ENCODE measurements around the gene FGFBP2. TPM values are rescaled to one million over a fixed set of nuclear protein-coding genes. Genes with fewer than 3 reads are reported as not detected.

FGFBP2 gene
- total RNA-seq, 1 experiment from 2014 or later = 0.25 TPM

DNA sequence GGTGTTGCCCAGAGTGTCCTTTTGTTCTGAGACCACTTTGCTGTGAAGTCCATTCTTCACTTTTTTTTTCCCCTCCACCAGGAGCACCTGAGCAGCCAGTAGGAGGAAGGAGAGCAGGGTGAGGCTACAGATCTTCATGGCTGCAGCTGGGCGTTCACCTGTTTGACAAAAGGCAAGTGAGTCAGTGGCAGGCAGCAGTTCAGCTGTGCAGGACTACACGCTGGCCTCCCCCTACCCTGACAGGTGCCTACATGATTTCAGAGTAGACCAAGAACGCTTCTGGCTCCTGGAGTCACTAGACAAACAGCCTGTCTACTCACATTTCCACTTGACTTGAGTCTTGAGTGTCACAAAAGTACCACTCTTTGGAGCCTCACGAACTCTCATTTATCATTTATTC lies 26.5 kb downstream of the FGFBP2 start:
- CTCF ChIA-PET = no interaction called here
- BruUV-seq (replicated peaks) = no TSS peak
- Mint-ChIP-seq H3K27ac (ENCODE audit: unreplicated experiment) (no peak overlapping the region), H3K9me3 (ENCODE audit: unreplicated experiment) (no peaks in the 10 kb centered on the region), H3K36me3 (ENCODE audit: insufficient read depth, unreplicated experiment) (no peaks in the 10 kb centered on the region), H3K4me3 (ENCODE audit: unreplicated experiment) (no peak overlapping the region), H3K27me3 (ENCODE audit: insufficient read depth, unreplicated experiment) (no peaks in the 10 kb centered on the region), H3K4me1 (ENCODE audit: low read depth, unreplicated experiment) (no peaks in the 10 kb centered on the region)
- H3K4me1 ChIP-seq = no peaks in the 10 kb centered on the region
- H3K9me3 ChIP-seq = no peaks in the 10 kb centered on the region
- H3K27me3 ChIP-seq (replicated peaks; ENCODE audit: control insufficient read depth, insufficient read depth, low read length) = no peaks in the 10 kb centered on the region
- TF ChIP-seq, protein P1, sequence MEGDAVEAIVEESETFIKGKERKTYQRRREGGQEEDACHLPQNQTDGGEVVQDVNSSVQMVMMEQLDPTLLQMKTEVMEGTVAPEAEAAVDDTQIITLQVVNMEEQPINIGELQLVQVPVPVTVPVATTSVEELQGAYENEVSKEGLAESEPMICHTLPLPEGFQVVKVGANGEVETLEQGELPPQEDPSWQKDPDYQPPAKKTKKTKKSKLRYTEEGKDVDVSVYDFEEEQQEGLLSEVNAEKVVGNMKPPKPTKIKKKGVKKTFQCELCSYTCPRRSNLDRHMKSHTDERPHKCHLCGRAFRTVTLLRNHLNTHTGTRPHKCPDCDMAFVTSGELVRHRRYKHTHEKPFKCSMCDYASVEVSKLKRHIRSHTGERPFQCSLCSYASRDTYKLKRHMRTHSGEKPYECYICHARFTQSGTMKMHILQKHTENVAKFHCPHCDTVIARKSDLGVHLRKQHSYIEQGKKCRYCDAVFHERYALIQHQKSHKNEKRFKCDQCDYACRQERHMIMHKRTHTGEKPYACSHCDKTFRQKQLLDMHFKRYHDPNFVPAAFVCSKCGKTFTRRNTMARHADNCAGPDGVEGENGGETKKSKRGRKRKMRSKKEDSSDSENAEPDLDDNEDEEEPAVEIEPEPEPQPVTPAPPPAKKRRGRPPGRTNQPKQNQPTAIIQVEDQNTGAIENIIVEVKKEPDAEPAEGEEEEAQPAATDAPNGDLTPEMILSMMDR (IDR thresholded peaks at IDR 0.05; ENCODE audit: insufficient read depth in 1 of 2, low read depth in 1 of 2, low read length in 1 of 2, severe bottlenecking in 1 of 2, unreplicated experiment in 1 of 2) = no peak
- no peaks in the 10 kb centered on the region for H3K36me3 ChIP-seq (ENCODE audit: control insufficient read depth, insufficient read depth, low read length)
- DNase-seq = no peak
- H3K4me3 ChIP-seq (ENCODE audit: low read depth, low read length) = no peak overlapping the region
- POLR2A ChIA-PET = no interaction called here
- intact Hi-C loops (cut with micrococcal nuclease; ENCODE audit: unreplicated experiment) = no loop called here

DNA sequence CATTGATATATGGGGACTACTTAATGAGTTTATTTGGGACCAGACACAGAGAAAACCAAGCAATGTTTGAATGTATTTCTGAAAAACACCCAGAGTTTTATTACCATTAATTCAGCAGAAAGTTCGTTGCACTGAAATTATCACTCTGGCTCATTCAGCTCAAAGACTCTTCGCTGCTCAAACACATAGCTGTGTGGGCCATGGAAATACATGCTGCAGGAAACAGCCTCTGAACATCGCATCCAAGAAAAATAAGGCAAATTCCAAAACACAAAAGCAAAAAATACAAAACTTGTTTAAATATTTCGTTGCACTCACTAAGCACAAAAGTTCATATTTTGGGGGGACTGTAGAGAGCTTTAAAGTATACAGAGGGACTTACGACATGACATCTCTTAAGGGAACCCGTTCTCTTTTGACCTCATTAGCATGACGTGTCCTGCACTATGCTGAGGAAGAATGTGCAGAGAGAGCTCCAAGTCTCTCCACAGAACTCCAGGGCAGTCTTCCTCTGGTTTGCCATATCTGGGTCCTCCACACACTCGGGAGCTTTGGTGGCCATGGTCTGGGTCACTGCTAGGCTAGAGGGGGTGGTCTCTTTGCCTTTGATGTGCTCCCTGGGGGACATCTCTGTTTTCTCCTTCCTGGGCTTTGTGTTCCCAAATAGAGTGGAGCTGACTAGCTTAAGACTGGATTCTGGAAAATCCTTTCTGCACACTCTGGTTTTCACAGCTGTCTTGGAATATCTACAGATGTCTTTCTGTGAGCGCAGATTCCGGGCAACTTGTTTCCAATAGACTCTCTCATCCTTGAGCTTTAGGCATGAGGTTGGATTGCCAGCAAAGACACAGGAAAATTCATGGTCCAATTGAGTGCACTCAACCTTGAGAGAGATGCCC lies 27.2 kb downstream of the FGFBP2 start:
- H3K9me3 ChIP-seq = no peaks in the 10 kb centered on the region
- Mint-ChIP-seq H3K9me3 (ENCODE audit: unreplicated experiment) (no peaks in the 10 kb centered on the region), H3K4me3 (ENCODE audit: unreplicated experiment) (no peak overlapping the region), H3K4me1 (ENCODE audit: low read depth, unreplicated experiment) (no peaks in the 10 kb centered on the region), H3K36me3 (ENCODE audit: insufficient read depth, unreplicated experiment) (no peaks in the 10 kb centered on the region), H3K27me3 (ENCODE audit: insufficient read depth, unreplicated experiment) (peaks cover 7% of the 10 kb centered on the region), H3K27ac (ENCODE audit: unreplicated experiment) (no peak overlapping the region)
- no peak for DNase-seq
- H3K27me3 ChIP-seq (replicated peaks; ENCODE audit: control insufficient read depth, insufficient read depth, low read length) = no peaks in the 10 kb centered on the region
- intact Hi-C loops (cut with micrococcal nuclease; ENCODE audit: unreplicated experiment) = no loop called here
- ChIA-PET POLR2A (no interaction called here), CTCF (interaction anchor here (1.1 kb wide), 1 partner anchor 53 kb away, joined by 3 read pairs; no protein-coding TSS in a partner anchor)
- H3K4me1 ChIP-seq = no peaks in the 10 kb centered on the region
- TF ChIP-seq, protein P1 (IDR thresholded peaks at IDR 0.05; ENCODE audit: insufficient read depth in 1 of 2, low read depth in 1 of 2, low read length in 1 of 2, severe bottlenecking in 1 of 2, unreplicated experiment in 1 of 2) = no peak
- H3K36me3 ChIP-seq (ENCODE audit: control insufficient read depth, insufficient read depth, low read length) = no peaks in the 10 kb centered on the region
- BruUV-seq (replicated peaks) = no TSS peak
- no peak overlapping the region for H3K4me3 ChIP-seq (ENCODE audit: low read depth, low read length)

DNA sequence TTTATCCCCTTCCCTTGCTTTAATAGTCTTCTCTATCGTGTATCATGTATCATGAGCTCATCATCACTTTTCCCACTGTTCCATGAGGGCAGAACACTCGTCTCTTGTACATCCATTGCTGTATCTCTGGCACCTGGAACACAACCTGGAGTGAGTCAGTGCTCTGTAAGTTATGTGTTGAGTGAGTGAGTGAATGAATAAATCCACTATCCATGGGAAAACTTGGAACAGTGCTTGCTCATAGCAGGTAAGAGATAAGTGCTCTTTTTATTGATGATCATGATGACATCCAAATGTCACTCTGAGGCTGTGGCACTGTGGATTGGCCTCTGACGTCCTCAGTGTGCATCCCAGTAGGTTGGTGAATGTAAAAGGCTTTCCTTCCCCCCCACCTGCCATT lies 28.7 kb downstream of the FGFBP2 start:
- DNase-seq = no peak
- no TSS peak for BruUV-seq (replicated peaks)
- Mint-ChIP-seq H3K4me1 (ENCODE audit: low read depth, unreplicated experiment) (no peaks in the 10 kb centered on the region), H3K27ac (ENCODE audit: unreplicated experiment) (no peak overlapping the region), H3K4me3 (ENCODE audit: unreplicated experiment) (no peak overlapping the region), H3K9me3 (ENCODE audit: unreplicated experiment) (no peaks in the 10 kb centered on the region), H3K27me3 (ENCODE audit: insufficient read depth, unreplicated experiment) (peaks cover 8% of the 10 kb centered on the region), H3K36me3 (ENCODE audit: insufficient read depth, unreplicated experiment) (no peaks in the 10 kb centered on the region)
- H3K4me3 ChIP-seq (ENCODE audit: low read depth, low read length) = no peak overlapping the region
- intact Hi-C loops (cut with micrococcal nuclease; ENCODE audit: unreplicated experiment) = no loop called here
- ChIA-PET POLR2A (no interaction called here), CTCF (interaction anchor here (1.2 kb wide), 1 partner anchor 52 kb away, joined by 3 read pairs; no protein-coding TSS in a partner anchor)
- no peaks in the 10 kb centered on the region for H3K9me3 ChIP-seq
- no peaks in the 10 kb centered on the region for H3K27me3 ChIP-seq (replicated peaks; ENCODE audit: control insufficient read depth, insufficient read depth, low read length)
- H3K4me1 ChIP-seq = no peaks in the 10 kb centered on the region
- H3K36me3 ChIP-seq (ENCODE audit: control insufficient read depth, insufficient read depth, low read length) = no peaks in the 10 kb centered on the region
- TF ChIP-seq, protein P1 (IDR thresholded peaks at IDR 0.05; ENCODE audit: insufficient read depth in 1 of 2, low read depth in 1 of 2, low read length in 1 of 2, severe bottlenecking in 1 of 2, unreplicated experiment in 1 of 2) = no peak
